PC-3 (cell line): ENCODE measurements around the gene ZNF763. TPM values are rescaled to one million over a fixed set of nuclear protein-coding genes. Genes with fewer than 3 reads are reported as not detected.
A peak's percentile ranks its signal among the peaks of the same experiment; 100 is the strongest.
"Not testable (repeated sequence)": the region's sequence is repeated elsewhere in the genome, so short reads cannot be mapped to it uniquely, and the experiment has no call there.

Experiments used
- ATAC-seq: fragments of 200-7000 bp; cut with Tn5 transposase; 2 replicates; pipeline ENCODE4 v1.9.1; 2020; ENCODE audit warnings: mild to moderate bottlenecking, moderate library complexity
- BruUV-seq: library from RNA; stranded (reverse); fragments of 400-500 nt; replicated peaks from 2 replicates; lab custom pipeline; 2021; lab: Mats Ljungman, UMichigan
- CTCF ChIA-PET: fragments of 300-600 bp; sonication (Branson Sonifier 250); formaldehyde crosslinking; loops from one replicate; lab custom pipeline; 2022; ENCODE audit warnings: antibody characterized with exemption; lab: Charles Lee
- POLR2A ChIA-PET: fragments of 300-600 bp; sonication (Branson Sonifier 250); formaldehyde crosslinking; loops from one replicate; lab custom pipeline; 2022; ENCODE audit warnings: antibody characterized with exemption; ENCODE audit not compliant: unreplicated experiment; lab: Charles Lee
- DNase-seq: peaks from one replicate; pipeline ENCODE4 v3.0.0-alpha.2; 2015
- H2AFZ ChIP-seq: fragments of 300-600 bp; sonication (generic); 2 replicates; pipeline ENCODE4 v1.6.0; 2016; ENCODE audit warnings: antibody characterized with exemption, low read length
- H3F3A ChIP-seq: fragments of 300-600 bp; sonication (generic); one replicate; pipeline ENCODE4 v1.6.0; 2017; ENCODE audit warnings: antibody characterized with exemption, low read length, control low read depth, mild to moderate bottlenecking; ENCODE audit not compliant: unreplicated experiment
- H3K27ac ChIP-seq: fragments of 300-600 bp; sonication (generic); 2 replicates; pipeline ENCODE4 v1.5.1; 2016; ENCODE audit warnings: mild to moderate bottlenecking, low read length
- H3K27me3 ChIP-seq: fragments of 300-600 bp; sonication (generic); 2 replicates; pipeline ENCODE4 v1.6.1; 2016; ENCODE audit warnings: low read length, mixed read lengths
- H3K36me3 ChIP-seq: fragments of 300-600 bp; sonication (generic); 2 replicates; pipeline ENCODE4 v1.6.1; 2016; ENCODE audit warnings: low read depth, mixed run types, low read length, mixed read lengths
- H3K4me1 ChIP-seq: fragments of 300-600 bp; sonication (generic); 2 replicates; pipeline ENCODE4 v1.5.1; 2016; ENCODE audit warnings: low read length; ENCODE audit not compliant: insufficient read depth
- H3K4me2 ChIP-seq: fragments of 300-600 bp; sonication (generic); 2 replicates; pipeline ENCODE4 v1.6.0; 2016; ENCODE audit warnings: low read length
- H3K4me3 ChIP-seq: fragments of 300-600 bp; sonication (generic); 2 replicates; pipeline ENCODE4 v1.5.1; 2016; ENCODE audit warnings: mild to moderate bottlenecking, low read length, mixed read lengths
- H3K79me2 ChIP-seq: fragments of 300-600 bp; sonication (generic); 2 replicates; pipeline ENCODE4 v1.6.1; 2017; ENCODE audit warnings: low read length, mixed read lengths
- H3K9ac ChIP-seq: fragments of 300-600 bp; sonication (generic); 2 replicates; pipeline ENCODE4 v1.6.0; 2016; ENCODE audit warnings: mild to moderate bottlenecking, low read length
- H3K9me2 ChIP-seq: fragments of 300-600 bp; sonication (generic); replicated peaks from 2 replicates; pipeline ENCODE4 v1.6.1; 2016; ENCODE audit warnings: mixed run types, low read length, mixed read lengths
- H3K9me3 ChIP-seq: fragments of 300-600 bp; sonication (generic); 2 replicates; pipeline ENCODE4 v1.6.1; 2016; ENCODE audit warnings: low read length, mixed read lengths
- H4K20me1 ChIP-seq: fragments of 300-600 bp; sonication (generic); 2 replicates; pipeline ENCODE4 v1.6.1; 2016; ENCODE audit warnings: low read length, mixed read lengths
- EZH2 ChIP-seq: fragments of 300-600 bp; sonication (generic); IDR thresholded peaks from one replicate; pipeline ENCODE4 v1.6.1; 2017; ENCODE audit warnings: antibody characterized with exemption, mild to moderate bottlenecking, low read length; ENCODE audit not compliant: unreplicated experiment
- EZH2phosphoT487 ChIP-seq: fragments of 300-600 bp; sonication (generic); IDR thresholded peaks from 2 replicates; pipeline ENCODE4 v1.6.1; 2018; ENCODE audit warnings: mild to moderate bottlenecking, antibody characterized with exemption, low read length, borderline replicate concordance
- intact Hi-C: fragments of 100-400 bp; cut with micrococcal nuclease; formaldehyde crosslinking; loops from 2 replicates; pipeline ENCODE4 v1.9.0; 2023
- total RNA-seq: library from RNA; depleted of rRNA; stranded (reverse); fragments of >200 nt; gene quantifications from 2 replicates; pipeline ENCODE4 v1.2.3, GENCODE V29; 2014
- TF ChIP-seq, protein P1 (sequence below): fragments of 300-600 bp; sonication (generic); conservative IDR thresholded peaks from 2 replicates; pipeline ENCODE4 v1.5.1; 2017; ENCODE audit warnings: antibody characterized with exemption, low read depth, mild to moderate bottlenecking, low read length

Gene ZNF763
- total RNA-seq, 1 experiment from 2014 or later = 0.33 TPM

DNA sequence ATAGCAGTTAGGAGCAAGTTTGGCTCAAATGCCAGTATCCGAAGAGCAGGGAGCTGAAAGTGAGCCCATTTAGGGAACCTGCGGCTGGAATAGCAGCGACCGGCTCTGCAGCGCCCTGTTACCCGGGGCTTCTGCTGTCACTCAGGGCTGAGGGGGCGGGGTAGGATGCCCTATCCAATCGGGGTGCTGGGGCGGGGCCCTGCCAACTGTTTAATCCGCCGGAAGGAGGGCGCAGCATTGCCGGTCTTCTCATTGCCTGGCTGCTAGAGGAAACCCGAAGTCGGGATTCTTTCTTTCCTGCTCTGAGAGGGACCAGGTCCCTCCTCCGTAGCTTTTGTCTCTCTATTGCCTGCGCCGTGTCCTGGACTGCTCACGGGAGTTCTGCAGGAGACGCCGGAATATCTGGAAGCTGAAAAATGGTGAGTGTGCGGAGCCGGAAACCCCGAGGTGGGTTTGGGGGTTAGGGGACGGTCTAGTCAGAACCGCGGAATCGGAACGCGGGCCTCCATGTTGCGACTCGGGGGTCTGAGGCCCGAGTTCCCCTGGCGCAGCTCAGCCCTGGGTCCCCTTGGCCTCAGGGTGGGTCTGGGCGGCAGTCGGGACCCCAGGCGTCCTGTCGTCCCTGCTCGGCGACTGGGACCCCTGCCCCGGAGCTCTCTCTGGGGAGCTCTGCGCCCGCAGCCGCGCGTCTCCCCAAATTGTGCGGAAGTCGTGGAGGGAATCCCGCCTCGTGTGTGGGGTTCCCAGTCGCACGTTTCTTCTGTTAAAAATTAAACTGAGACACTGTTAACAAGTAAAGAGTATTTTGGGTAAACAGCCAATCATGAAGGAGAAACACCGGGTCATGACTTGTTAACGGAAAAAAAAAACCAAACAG, 22.8 kb downstream of the ZNF763 start:
- POLR2A ChIA-PET = interaction anchor here (0.6 to 0.9 kb wide), 2 partner anchors 11 to 1654 kb away, joined by 4 to 7 read pairs; no protein-coding TSS in a partner anchor
- peaks cover 6% of the 10 kb centered on the region for H3K9me3 ChIP-seq
- CTCF ChIA-PET = interaction anchor here (0.6 to 2.8 kb wide), 7 partner anchors 11 to 328 kb away, joined by 3 to 26 read pairs (median 4); partner anchors contain the start of gene ZNF20
- no peaks in the 10 kb centered on the region for H3K27me3 ChIP-seq
- no peaks in the 10 kb centered on the region for H3F3A ChIP-seq
- H3K9ac ChIP-seq = peak overlapping the region; percentile 73
- peaks cover 13% of the 10 kb centered on the region; the same call in 1 of the 2 replicates for H3K36me3 ChIP-seq
- peak overlapping the region; percentile 94 for H2AFZ ChIP-seq
- no peaks in the 10 kb centered on the region for H3K4me1 ChIP-seq
- peak overlapping the region; percentile 19 for H3K27ac ChIP-seq
- H3K4me3 ChIP-seq = peak overlapping the region; percentile 88
- no peaks in the 10 kb centered on the region for H4K20me1 ChIP-seq
- peaks cover 21% of the 10 kb centered on the region; the same call in 1 of the 2 replicates for H3K79me2 ChIP-seq
- H3K9me2 ChIP-seq = no peaks in the 10 kb centered on the region
- ATAC-seq = peak; percentile 97
- DNase-seq = peak; percentile 98
- TSS peak; percentile 97 for BruUV-seq
- no peak for TF ChIP-seq EZH2phosphoT487
- TF ChIP-seq, protein P1, sequence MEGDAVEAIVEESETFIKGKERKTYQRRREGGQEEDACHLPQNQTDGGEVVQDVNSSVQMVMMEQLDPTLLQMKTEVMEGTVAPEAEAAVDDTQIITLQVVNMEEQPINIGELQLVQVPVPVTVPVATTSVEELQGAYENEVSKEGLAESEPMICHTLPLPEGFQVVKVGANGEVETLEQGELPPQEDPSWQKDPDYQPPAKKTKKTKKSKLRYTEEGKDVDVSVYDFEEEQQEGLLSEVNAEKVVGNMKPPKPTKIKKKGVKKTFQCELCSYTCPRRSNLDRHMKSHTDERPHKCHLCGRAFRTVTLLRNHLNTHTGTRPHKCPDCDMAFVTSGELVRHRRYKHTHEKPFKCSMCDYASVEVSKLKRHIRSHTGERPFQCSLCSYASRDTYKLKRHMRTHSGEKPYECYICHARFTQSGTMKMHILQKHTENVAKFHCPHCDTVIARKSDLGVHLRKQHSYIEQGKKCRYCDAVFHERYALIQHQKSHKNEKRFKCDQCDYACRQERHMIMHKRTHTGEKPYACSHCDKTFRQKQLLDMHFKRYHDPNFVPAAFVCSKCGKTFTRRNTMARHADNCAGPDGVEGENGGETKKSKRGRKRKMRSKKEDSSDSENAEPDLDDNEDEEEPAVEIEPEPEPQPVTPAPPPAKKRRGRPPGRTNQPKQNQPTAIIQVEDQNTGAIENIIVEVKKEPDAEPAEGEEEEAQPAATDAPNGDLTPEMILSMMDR = no peak
- no peak for TF ChIP-seq EZH2
- peak overlapping the region; percentile 97 for H3K4me2 ChIP-seq
- intact Hi-C loops = loop anchor here (1.0 to 2.0 kb wide), 5 partner anchors 23 to 190 kb away; partner anchors contain the start of gene ZNF433

DNA sequence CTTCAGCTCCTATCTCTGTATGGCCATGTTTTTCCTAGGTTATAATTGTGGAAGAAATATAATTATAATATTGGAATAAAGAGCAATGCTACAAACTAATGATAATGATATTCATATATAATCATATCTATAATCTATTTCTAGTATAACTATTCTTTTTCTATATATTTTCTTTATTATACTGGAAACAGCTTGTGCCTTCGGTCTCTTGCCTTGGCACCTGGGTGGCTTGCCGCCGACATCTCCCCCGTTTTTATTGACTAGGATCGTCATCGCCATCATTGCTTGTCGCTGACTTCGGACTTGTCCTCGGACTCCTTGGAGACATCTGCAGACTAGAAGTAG, 24.2 kb downstream of the ZNF763 start:
- no TSS peak for BruUV-seq
- Histone ChIP-seq H4K20me1 (no peaks in the 10 kb centered on the region), H3K9ac (no peak overlapping the region), H3K36me3 (peaks cover 24% of the 10 kb centered on the region; the same call in 1 of the 2 replicates), H3F3A (no peaks in the 10 kb centered on the region), H3K9me3 (peaks cover 3% of the 10 kb centered on the region; the same call in 1 of the 2 replicates), H3K27ac (no peak overlapping the region), H3K79me2 (peaks cover 21% of the 10 kb centered on the region), H3K9me2 (no peaks in the 10 kb centered on the region), H3K4me3 (peak overlapping the region; percentile 88; the same call in 1 of the 2 replicates), H3K27me3 (no peaks in the 10 kb centered on the region), H3K4me1 (no peaks in the 10 kb centered on the region), H3K4me2 (peak overlapping the region; percentile 97), H2AFZ (no peak overlapping the region)
- intact Hi-C loops = loop anchor here (2.0 kb wide), 1 partner anchor 46 kb away; the partner anchor contains the start of gene ZNF433
- no peak for DNase-seq
- ATAC-seq = no peak
- no peak for TF ChIP-seq EZH2
- CTCF ChIA-PET = interaction anchor here (0.6 to 2.8 kb wide), 6 partner anchors 25 to 191 kb away, joined by 3 to 26 read pairs (median 6); partner anchors contain the start of gene ZNF700
- POLR2A ChIA-PET = interaction anchor here (0.5 to 0.6 kb wide), 3 partner anchors 30 to 195 kb away, joined by 3 to 7 read pairs (median 4); partner anchors contain the start of gene ZNF700

DNA sequence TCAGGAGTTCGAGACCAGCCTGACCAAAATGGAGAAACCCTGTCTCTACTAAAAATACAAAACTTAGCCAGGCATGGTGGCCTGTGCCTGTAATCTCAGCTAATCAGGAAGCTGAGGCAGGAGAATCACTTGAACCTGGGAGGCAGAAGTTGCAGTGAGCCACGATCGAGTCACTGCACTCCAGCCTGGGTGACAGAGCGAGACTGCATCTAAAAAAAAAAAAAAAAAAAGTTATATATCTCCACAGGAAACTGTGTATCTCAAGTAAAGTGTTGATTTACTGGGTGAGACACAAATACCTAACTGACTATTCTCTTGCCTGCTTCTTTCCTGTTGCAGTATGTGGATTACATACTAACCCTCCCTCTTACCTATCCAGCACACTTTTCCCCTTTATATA, 27.1 kb downstream of the ZNF763 start:
- not testable (repeated sequence) for BruUV-seq
- H3K79me2 ChIP-seq = peaks cover 24% of the 10 kb centered on the region

More for the DNA sequence above, 27.1 kb downstream of the ZNF763 start:
- ATAC-seq, H3K27ac ChIP-seq, H3F3A ChIP-seq, H3K4me3 ChIP-seq, H3K9me2 ChIP-seq, H3K4me1 ChIP-seq, H3K9me3 ChIP-seq, H3K4me2 ChIP-seq, DNase-seq, H3K9ac ChIP-seq, intact Hi-C loops, H4K20me1 ChIP-seq, H2AFZ ChIP-seq, H3K27me3 ChIP-seq: not testable (repeated sequence)
- H3K36me3 ChIP-seq = peaks cover 30% of the 10 kb centered on the region; the same call in 1 of the 2 replicates
- POLR2A ChIA-PET = interaction anchor here (0.7 kb wide), 1 partner anchor 32 kb away, joined by 3 read pairs; no protein-coding TSS in a partner anchor
- CTCF ChIA-PET = interaction anchor here (0.6 kb wide), 1 partner anchor 40 kb away, joined by 3 read pairs; no protein-coding TSS in a partner anchor
